Spleen (tissue), 11 donors: Measurements from ENCODE around the gene TRABD. TPM values are rescaled to one million over a fixed set of nuclear protein-coding genes. Genes with fewer than 3 reads are reported as not detected.

Source experiments
- DNase-seq: peaks from one replicate; pipeline ENCODE4 v3.0.0-alpha.2; 2020
- H3K27ac ChIP-seq, 8 donors: fragments of 200-600 bp; sonication (generic) in 7 of 8; 1 replicate in 4 of 8; 2 replicates in 4 of 8; pipeline versions ENCODE4 v1.5.0 to v1.8.0; 2016 to 2021; ENCODE audit warnings: inconsistent platforms in 4 of 8, mild to moderate bottlenecking in 4 of 8, moderate library complexity in 1 of 8
- H3K27me3 ChIP-seq, 7 donors: fragments of 200-600 bp; sonication (generic) in 6 of 7; replicated peaks in 1 of 7; 1 replicate in 4 of 7; 2 replicates in 3 of 7; pipeline versions ENCODE4 v1.5.0 to v1.8.0; 2016 to 2021; ENCODE audit warnings: inconsistent platforms in 3 of 7, mild to moderate bottlenecking in 1 of 7
- H3K36me3 ChIP-seq, 6 donors: fragments of 200-600 bp; sonication (generic) in 5 of 6; 1 replicate in 4 of 6; 2 replicates in 2 of 6; pipeline versions ENCODE4 v1.5.0 to v1.8.0; 2016 to 2021; ENCODE audit warnings: inconsistent platforms in 2 of 6
- H3K4me1 ChIP-seq, 6 donors: fragments of 200-600 bp; sonication (generic) in 5 of 6; 1 replicate in 3 of 6; 2 replicates in 3 of 6; pipeline versions ENCODE4 v1.5.0 to v1.8.0; 2016 to 2021; ENCODE audit warnings: inconsistent platforms in 3 of 6
- H3K4me3 ChIP-seq, 8 donors: fragments of 200-600 bp; sonication (generic) in 7 of 8; 1 replicate in 4 of 8; 2 replicates in 4 of 8; pipeline versions ENCODE4 v1.5.0 to v1.8.0; 2016 to 2021; ENCODE audit warnings: inconsistent platforms in 4 of 8, mild to moderate bottlenecking in 4 of 8, moderate library complexity in 2 of 8
- H3K9me3 ChIP-seq, 8 donors: fragments of 200-600 bp; sonication (generic) in 7 of 8; 1 replicate in 4 of 8; 2 replicates in 4 of 8; pipeline versions ENCODE4 v1.5.0 to v1.8.0; 2016 to 2021; ENCODE audit warnings: inconsistent platforms in 4 of 8
- POLR2A ChIP-seq, 3 donors: fragments of 450-650 bp; IDR thresholded peaks; one replicate each; pipeline ENCODE4 v1.5.1; 2017; ENCODE audit warnings: antibody characterized with exemption in 3 of 3, mild to moderate bottlenecking in 1 of 3
- POLR2AphosphoS5 ChIP-seq, 3 donors: sonication (generic); formaldehyde crosslinking; IDR thresholded peaks; one replicate each; pipeline ENCODE4 v1.5.1; 2017; ENCODE audit warnings: antibody characterized with exemption in 3 of 3
- WGBS, 5 donors: extraction: QIAGEN DNeasy Blood & Tissue Kit in 3 of 5; methylation state at CpG; one replicate each; pipeline versions ENCODE4 v1.1.5 to v1.1.7; 2013 to 2018; 5-methylcytosine and 5-hydroxymethylcytosine counted together
- intact Hi-C: fragments of 100-400 bp; cut with DNase I; formaldehyde crosslinking; loops from one replicate; pipeline ENCODE4 v1.15.0; 2023; ENCODE audit warnings: low total_unique reads
- polyA plus RNA-seq, 3 donors: library from polyadenylated mRNA; stranded (reverse); fragments of 200-250 nt; gene quantifications; one replicate each; pipeline ENCODE4 v1.2.1, GENCODE V29; 2013
- total RNA-seq, 7 donors: library from RNA; depleted of rRNA in 3 of 7; stranded (reverse); fragments of >200 nt in 3 of 7; fragmentation: NEBNext Ultra II Directional in 4 of 7; extraction: Animal tissue kit (Norgen Biotek cat#: 25700) in 4 of 7; gene quantifications; one replicate each; pipeline versions ENCODE4 v1.1.0 to v1.2.1, GENCODE V29; 2016 to 2021
- TF ChIP-seq, protein P1 (sequence below), 11 experiments: fragments of 200-600 bp in 7 of 11; fragments of 450-650 bp in 4 of 11; sonication (generic) in 4 of 11; IDR thresholded peaks in 8 of 11; conservative IDR thresholded peaks in 3 of 11; 1 replicate in 7 of 11; 2 replicates in 4 of 11; pipeline versions ENCODE4 v1.4.0 to v1.8.0; 2016 to 2021; ENCODE audit warnings: antibody characterized with exemption in 11 of 11, inconsistent platforms in 4 of 11, mild to moderate bottlenecking in 1 of 11
- donor health status: healthy with polysubstance abuse.
- donor health status: DM: no; HTN: no; CAD: no; lungs with moderate emphysema.
- donor health status: DM: no; HTN: no; CAD: no.
- donor health status: Bipolar disorder and iron deficiency.
- donor health status: healthy.
- donor health status: DM: no; HTN: no; CAD: no.
- donor health status: DM: yes; HTN: yes; CAD: no.

The TRABD gene
- total and polyA plus RNA-seq, 10 donors = 43.3 to 85.8 (median 60.0) TPM

DNA sequence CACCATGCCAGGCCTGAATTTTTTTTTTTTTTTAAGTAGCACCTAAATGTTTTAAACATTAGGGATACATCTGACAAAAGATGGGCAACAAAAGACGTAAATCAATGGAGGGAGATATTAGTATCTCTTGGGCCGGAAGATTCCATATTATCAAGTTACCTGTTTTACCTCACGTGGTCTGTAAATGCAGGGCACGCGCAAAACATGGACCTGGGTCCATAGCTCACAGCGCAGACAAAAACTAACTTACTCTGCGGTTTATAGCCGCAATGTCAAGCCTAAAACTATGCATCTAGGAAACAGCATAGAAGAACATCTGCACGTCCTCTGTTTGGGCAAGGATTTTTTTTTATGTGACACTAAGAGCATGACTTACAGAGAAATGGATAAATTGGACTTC lies 46.7 kb upstream of the TRABD start:
- WGBS, 5 donors = 86 to 94% (median 88%) methylated on average over 9 of the region's 9 CpGs
- DNase-seq = no peak
- intact Hi-C loops = no loop called here

DNA sequence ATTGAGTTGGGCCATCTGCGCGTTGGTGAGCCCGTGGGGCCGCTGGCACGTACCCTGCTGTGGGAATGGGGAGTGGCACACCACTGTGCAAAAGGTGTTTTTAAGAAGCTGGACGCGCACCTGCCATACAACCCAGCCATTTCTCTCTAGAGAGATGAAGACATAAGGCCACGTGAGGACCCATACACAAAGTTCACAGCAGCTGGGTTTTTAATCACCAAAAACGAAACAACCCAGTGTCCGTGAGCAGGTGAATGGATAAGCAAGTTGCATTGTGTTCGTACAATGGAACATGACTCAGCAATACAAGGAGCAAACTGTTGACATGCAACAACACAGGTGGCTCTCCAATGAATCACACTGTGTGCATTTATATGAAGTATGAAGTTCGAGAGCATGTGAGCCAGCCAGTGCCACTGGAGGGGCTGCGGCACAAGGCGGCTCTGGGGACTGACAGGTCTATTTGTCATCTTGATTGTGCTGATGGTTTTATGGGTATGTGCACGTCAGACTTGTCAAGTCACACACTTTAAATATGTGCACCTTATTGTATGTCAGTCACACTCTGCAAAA lies 45.8 kb upstream of the TRABD start:
- 71 to 77% (median 75%) methylated on average over 15 of the region's 15 CpGs for WGBS, 5 donors
- no peak for DNase-seq
- H3K36me3 ChIP-seq = no peaks in the 10 kb centered on the region
- H3K4me1 ChIP-seq = peaks cover 0 to 5% (median 0%) of the 10 kb centered on the region in 6 donors
- H3K9me3 ChIP-seq = no peaks in the 10 kb centered on the region
- intact Hi-C loops = no loop called here
- H3K27ac ChIP-seq = no peak overlapping the region
- H3K27me3 ChIP-seq = peaks cover 0 to 20% (median 0%) of the 10 kb centered on the region in 7 donors
- TF ChIP-seq, protein P1, sequence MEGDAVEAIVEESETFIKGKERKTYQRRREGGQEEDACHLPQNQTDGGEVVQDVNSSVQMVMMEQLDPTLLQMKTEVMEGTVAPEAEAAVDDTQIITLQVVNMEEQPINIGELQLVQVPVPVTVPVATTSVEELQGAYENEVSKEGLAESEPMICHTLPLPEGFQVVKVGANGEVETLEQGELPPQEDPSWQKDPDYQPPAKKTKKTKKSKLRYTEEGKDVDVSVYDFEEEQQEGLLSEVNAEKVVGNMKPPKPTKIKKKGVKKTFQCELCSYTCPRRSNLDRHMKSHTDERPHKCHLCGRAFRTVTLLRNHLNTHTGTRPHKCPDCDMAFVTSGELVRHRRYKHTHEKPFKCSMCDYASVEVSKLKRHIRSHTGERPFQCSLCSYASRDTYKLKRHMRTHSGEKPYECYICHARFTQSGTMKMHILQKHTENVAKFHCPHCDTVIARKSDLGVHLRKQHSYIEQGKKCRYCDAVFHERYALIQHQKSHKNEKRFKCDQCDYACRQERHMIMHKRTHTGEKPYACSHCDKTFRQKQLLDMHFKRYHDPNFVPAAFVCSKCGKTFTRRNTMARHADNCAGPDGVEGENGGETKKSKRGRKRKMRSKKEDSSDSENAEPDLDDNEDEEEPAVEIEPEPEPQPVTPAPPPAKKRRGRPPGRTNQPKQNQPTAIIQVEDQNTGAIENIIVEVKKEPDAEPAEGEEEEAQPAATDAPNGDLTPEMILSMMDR (IDR thresholded peaks at IDR 0.05 in 8 of 11, conservative IDR thresholded peaks at IDR 0.05 in 3 of 11) = no peak
- no peak for TF ChIP-seq POLR2AphosphoS5 (IDR thresholded peaks at IDR 0.05)
- no peak for TF ChIP-seq POLR2A (IDR thresholded peaks at IDR 0.05)
- no peak overlapping the region for H3K4me3 ChIP-seq

More for the DNA sequence above, 46.7 kb upstream of the TRABD start:
- Histone ChIP-seq H3K9me3 (no peaks in the 10 kb centered on the region), H3K36me3 (no peaks in the 10 kb centered on the region), H3K27me3 (peaks cover 0 to 18% (median 0%) of the 10 kb centered on the region in 7 donors), H3K4me1 (peaks cover 0 to 5% (median 0%) of the 10 kb centered on the region in 6 donors), H3K27ac (no peak overlapping the region), H3K4me3 (no peak overlapping the region)
- TF ChIP-seq POLR2AphosphoS5 (IDR thresholded peaks at IDR 0.05) = no peak
- no peak for TF ChIP-seq POLR2A (IDR thresholded peaks at IDR 0.05)
- TF ChIP-seq, protein P1 (IDR thresholded peaks at IDR 0.05 in 8 of 11, conservative IDR thresholded peaks at IDR 0.05 in 3 of 11) = no peak

DNA sequence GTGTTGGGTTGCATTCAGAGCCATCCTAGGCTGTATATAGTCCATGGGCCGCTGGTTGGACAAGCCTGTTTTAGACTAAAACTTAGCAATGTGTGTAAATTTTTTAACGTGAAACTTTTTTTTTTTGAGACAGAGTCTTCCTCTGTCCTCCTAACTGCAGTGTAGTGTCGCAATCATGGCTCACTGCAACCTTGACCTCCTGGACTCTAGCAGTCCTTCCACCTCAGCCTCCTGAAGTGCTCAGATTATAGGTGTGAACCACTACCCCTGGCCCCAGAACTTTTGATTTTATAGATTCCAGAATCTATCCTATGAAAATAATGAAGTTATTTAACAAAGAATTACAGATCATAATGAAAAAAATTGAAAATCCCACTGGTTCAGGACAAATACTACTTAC lies 45.1 kb upstream of the TRABD start:
- intact Hi-C loops = no loop called here
- no peak overlapping the region for H3K4me3 ChIP-seq
- TF ChIP-seq, protein P1 (IDR thresholded peaks at IDR 0.05 in 8 of 11, conservative IDR thresholded peaks at IDR 0.05 in 3 of 11) = no peak
- TF ChIP-seq POLR2A (IDR thresholded peaks at IDR 0.05) (no peak), POLR2AphosphoS5 (IDR thresholded peaks at IDR 0.05) (no peak)
- H3K4me1 ChIP-seq = peaks cover 0 to 5% (median 0%) of the 10 kb centered on the region in 6 donors
- WGBS, 5 donors = 56 to 72% (median 67%) methylated on average over 3 of the region's 3 CpGs
- H3K27ac ChIP-seq = no peak overlapping the region
- H3K27me3 ChIP-seq = peaks cover 0 to 22% (median 0%) of the 10 kb centered on the region in 7 donors
- no peaks in the 10 kb centered on the region for H3K9me3 ChIP-seq
- H3K36me3 ChIP-seq = no peaks in the 10 kb centered on the region
- DNase-seq = no peak

DNA sequence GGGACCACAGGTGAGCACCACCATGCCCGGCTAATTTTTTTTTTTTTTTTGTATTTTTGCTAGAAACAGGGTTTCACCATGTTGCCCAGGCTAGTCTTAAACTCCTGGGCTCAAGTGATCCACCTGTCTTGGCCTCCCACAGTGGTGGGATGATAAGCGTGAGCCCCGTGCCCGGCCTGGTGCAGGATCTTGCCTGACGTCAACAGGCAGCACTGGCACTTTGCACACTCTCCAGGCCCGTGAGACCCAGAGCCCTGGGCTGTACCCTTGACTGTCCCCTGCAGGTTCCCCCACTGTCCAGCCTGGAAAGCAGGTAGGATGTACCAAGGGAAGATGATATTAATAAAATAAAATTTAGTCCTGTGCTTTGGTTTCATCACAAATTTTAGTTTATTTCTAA lies 44.3 kb upstream of the TRABD start:
- no peak for DNase-seq
- TF ChIP-seq POLR2A (IDR thresholded peaks at IDR 0.05) (no peak), POLR2AphosphoS5 (IDR thresholded peaks at IDR 0.05) (no peak)
- TF ChIP-seq, protein P1 (IDR thresholded peaks at IDR 0.05 in 8 of 11, conservative IDR thresholded peaks at IDR 0.05 in 3 of 11) = no peak
- Histone ChIP-seq H3K4me1 (peaks cover 0 to 7% (median 0%) of the 10 kb centered on the region in 6 donors), H3K9me3 (no peaks in the 10 kb centered on the region), H3K4me3 (no peak overlapping the region), H3K27me3 (peaks cover 0 to 31% (median 0%) of the 10 kb centered on the region in 7 donors), H3K36me3 (no peaks in the 10 kb centered on the region), H3K27ac (no peak overlapping the region)
- WGBS, 5 donors = 81 to 93% (median 90%) methylated on average over 6 of the region's 6 CpGs
- intact Hi-C loops = no loop called here
